Mucosa of descending colon (tissue), 3 donors: ENCODE data around the gene LRRFIP1. TPM values are rescaled to one million over a fixed set of nuclear protein-coding genes. Genes with fewer than 3 reads are reported as not detected.

ENCODE experiments used
- ATAC-seq: fragments of 200-7000 bp; cut with Tn5 transposase; one replicate; pipeline ENCODE4 v1.9.1; 2020; ENCODE audit warnings: mild to moderate bottlenecking, moderate library complexity
- DNase-seq, 3 donors: peaks; one replicate each; pipeline ENCODE4 v3.0.0-alpha.2; 2020
- H3K36me3 ChIP-seq: fragments of 200-600 bp; one replicate; pipeline ENCODE4 v1.8.0; 2021; ENCODE audit warnings: low read depth, mild to moderate bottlenecking
- H3K4me1 ChIP-seq: fragments of 200-600 bp; one replicate; pipeline ENCODE4 v1.8.0; 2021; ENCODE audit warnings: low read depth, mild to moderate bottlenecking
- H3K4me3 ChIP-seq: fragments of 200-600 bp; one replicate; pipeline ENCODE4 v1.8.0; 2021; ENCODE audit warnings: mild to moderate bottlenecking
- H3K9me3 ChIP-seq: fragments of 200-600 bp; one replicate; pipeline ENCODE4 v1.8.0; 2021; ENCODE audit warnings: mild to moderate bottlenecking
- CTCF ChIP-seq: fragments of 200-600 bp; IDR thresholded peaks from one replicate; pipeline ENCODE4 v1.8.0; 2022; ENCODE audit warnings: antibody characterized with exemption, mild to moderate bottlenecking
- intact Hi-C, 2 donors: fragments of 100-400 bp; cut with DNase I in 1 of 2; cut with micrococcal nuclease in 1 of 2; formaldehyde crosslinking; loops; one replicate each; pipeline versions ENCODE4 v1.11.0 to v1.11.1; 2022; cut with DNase I, micrococcal nuclease
- total RNA-seq, 3 donors: library from RNA; stranded (reverse); fragmentation: NEBNext Ultra II Directional in 2 of 3; extraction: Animal tissue kit (Norgen Biotek cat#: 25700) in 2 of 3; gene quantifications; one replicate each; pipeline versions ENCODE4 v1.2.1 to v1.2.4, GENCODE V29; 2021 to 2023
- donor health status: DM: no; HTN: no; CAD: no; lungs with moderate emphysema.
- donor health status: DM: no; HTN: no; CAD: no.
- donor health status: DM: no; HTN: yes; CAD: no.

LRRFIP1 gene
- total RNA-seq, 3 donors from 2014 or later: 114 to 157 (median 120) TPM

GRCh38 chr2:237732790-237733381 is 105.5 kb downstream of the LRRFIP1 start:
- Histone ChIP-seq H3K36me3 (no peaks in the 10 kb centered on the region), H3K4me3 (no peak overlapping the region), H3K9me3 (no peaks in the 10 kb centered on the region), H3K4me1 (peaks cover 36% of the 10 kb centered on the region)
- no peak for TF ChIP-seq CTCF
- peak in 1 of 3 donors; percentile 47 for DNase-seq
- ATAC-seq: peak; percentile 47
- intact Hi-C loops: no loop called here

GRCh38 chr2:237733677-237734300 is 106.4 kb downstream of the LRRFIP1 start:
- DNase-seq (peak in 1 of 3 donors; percentile 41), ATAC-seq (peak; percentile 69)
- intact Hi-C loops: no loop called here
- H3K36me3 ChIP-seq: no peaks in the 10 kb centered on the region
- peaks cover 33% of the 10 kb centered on the region for H3K4me1 ChIP-seq
- no peaks in the 10 kb centered on the region for H3K9me3 ChIP-seq
- no peak for TF ChIP-seq CTCF
- H3K4me3 ChIP-seq: no peak overlapping the region

- ATAC-seq: no peak
- no peak overlapping the region for H3K4me3 ChIP-seq
- intact Hi-C loops: no loop called here
- no peaks in the 10 kb centered on the region for H3K9me3 ChIP-seq
- no peak for TF ChIP-seq CTCF
- no peaks in the 10 kb centered on the region for H3K36me3 ChIP-seq
- H3K4me1 ChIP-seq: peaks cover 33% of the 10 kb centered on the region
- no peak for DNase-seq
Measured at GRCh38 chr2:237734905-237735623, 107.7 kb downstream of the LRRFIP1 start.

- no peak for ATAC-seq
- no peak for DNase-seq
- Histone ChIP-seq H3K9me3 (no peaks in the 10 kb centered on the region), H3K4me1 (peaks cover 28% of the 10 kb centered on the region), H3K36me3 (no peaks in the 10 kb centered on the region), H3K4me3 (no peak overlapping the region)
- TF ChIP-seq CTCF: no peak
- intact Hi-C loops: no loop called here
Measured at GRCh38 chr2:237735798-237736197, 108.4 kb downstream of the LRRFIP1 start.

GRCh38 chr2:237736783-237737182 is 109.4 kb downstream of the LRRFIP1 start:
- DNase-seq: no peak
- Histone ChIP-seq H3K36me3 (no peaks in the 10 kb centered on the region), H3K9me3 (no peaks in the 10 kb centered on the region), H3K4me1 (peaks cover 27% of the 10 kb centered on the region), H3K4me3 (no peak overlapping the region)
- intact Hi-C loops: no loop called here
- no peak for TF ChIP-seq CTCF
- no peak for ATAC-seq
